Left lung (tissue), 10 donors: ENCODE data around the gene LIG4. TPM values are rescaled to one million over a fixed set of nuclear protein-coding genes. Genes with fewer than 3 reads are reported as not detected.

Experiments used
- ATAC-seq: fragments of 200-7000 bp; cut with Tn5 transposase; one replicate; pipeline ENCODE4 v1.9.1; 2020; ENCODE audit warnings: moderate library complexity
- DNase-seq, 4 donors: peaks; one replicate each; pipeline ENCODE4 v3.0.0-alpha.2; 2013 to 2020
- H3K27ac ChIP-seq, 2 donors: fragments of 200-600 bp; sonication (generic) in 1 of 2; one replicate each; pipeline versions ENCODE4 v1.5.0 to v1.8.0; 2020 to 2021
- H3K27me3 ChIP-seq, 2 donors: fragments of 200-600 bp; sonication (generic) in 1 of 2; one replicate each; pipeline versions ENCODE4 v1.5.0 to v1.8.0; 2020 to 2021
- H3K36me3 ChIP-seq, 2 donors: fragments of 200-600 bp; sonication (generic) in 1 of 2; one replicate each; pipeline versions ENCODE4 v1.5.0 to v1.8.0; 2020 to 2021
- H3K4me1 ChIP-seq, 2 donors: fragments of 200-600 bp; one replicate each; pipeline ENCODE4 v1.8.0; 2021
- H3K4me3 ChIP-seq, 2 donors: fragments of 200-600 bp; sonication (generic) in 1 of 2; one replicate each; pipeline versions ENCODE4 v1.5.0 to v1.8.0; 2020 to 2021; ENCODE audit warnings: mild to moderate bottlenecking in 1 of 2
- H3K9me3 ChIP-seq, 2 donors: fragments of 200-600 bp; sonication (generic) in 1 of 2; one replicate each; pipeline versions ENCODE4 v1.5.0 to v1.8.0; 2020 to 2021
- CTCF ChIP-seq, 2 donors: fragments of 200-600 bp; sonication (generic) in 1 of 2; IDR thresholded peaks; one replicate each; pipeline versions ENCODE4 v1.5.0 to v1.8.0; 2021; ENCODE audit warnings: antibody characterized with exemption in 2 of 2
- intact Hi-C, 2 donors: fragments of 100-400 bp; cut with DNase I; formaldehyde crosslinking; loops; one replicate each; pipeline versions ENCODE4 v1.11.2 to v1.14.2; 2022
- polyA plus RNA-seq, 6 donors: library from polyadenylated mRNA; unstranded; fragments of 120-200 nt; gene quantifications; one replicate each; pipeline ENCODE4 v1.2.1, GENCODE V29; 2013; ENCODE audit not compliant: insufficient read length in 6 of 6
- total RNA-seq, 2 donors: library from RNA; stranded (reverse); fragmentation: NEBNext Ultra II Directional; extraction: Animal tissue kit (Norgen Biotek cat#: 25700); gene quantifications; one replicate each; pipeline ENCODE4 v1.2.1, GENCODE V29; 2021
- donor health status: DM: no; HTN: yes; CAD: no.
- donor health status: DM: no; HTN: no; CAD: no.

Gene LIG4
- total and polyA plus RNA-seq, 8 donors = 10.7 to 14.1 (median 13.0) TPM

- DNase-seq = no peak
- H3K4me3 ChIP-seq = no peak overlapping the region
Observed at GRCh38 chr13:108166078-108166477, 49.3 kb downstream of the LIG4 start.

GRCh38 chr13:108158746-108159145, 56.6 kb downstream of the LIG4 start:
- Histone ChIP-seq H3K36me3 (no peaks in the 10 kb centered on the region), H3K4me3 (no peak overlapping the region), H3K27me3 (no peaks in the 10 kb centered on the region), H3K9me3 (no peaks in the 10 kb centered on the region), H3K27ac (no peak overlapping the region), H3K4me1 (no peaks in the 10 kb centered on the region)
- no peak for TF ChIP-seq CTCF (IDR thresholded peaks at IDR 0.05)
- DNase-seq (no peak), ATAC-seq (no peak)
- intact Hi-C loops = loop anchor here in 1 of 2 donors (10.0 kb wide), 1 partner anchor 954 kb away; no protein-coding TSS in a partner anchor

More at GRCh38 chr13:108166078-108166477, 49.3 kb downstream of the LIG4 start:
- no peak for ATAC-seq
- intact Hi-C loops = no loop called here
- no peak for TF ChIP-seq CTCF (IDR thresholded peaks at IDR 0.05)
- no peaks in the 10 kb centered on the region for H3K36me3 ChIP-seq
- H3K9me3 ChIP-seq = peaks cover 0 to 8% of the 10 kb centered on the region in 2 donors
- no peaks in the 10 kb centered on the region for H3K4me1 ChIP-seq
- no peaks in the 10 kb centered on the region for H3K27me3 ChIP-seq
- H3K27ac ChIP-seq = no peak overlapping the region

Other genes with a start within 250 kb of the LIG4 start
- 10 to 100 TPM in 1 of 2 donors, 1 to 10 TPM in 1; 9.7 to 12.1 TPM for gene ABHD13, start 2.9 kb upstream of the LIG4 start, total RNA-seq
- 10 to 100 TPM; 13.2 to 15.5 (median 13.7) TPM for gene ABHD13, start 2.9 kb upstream of the LIG4 start, polyA plus RNA-seq
- gene TNFSF13B, start 54.2 kb upstream of the LIG4 start, total RNA-seq = 10 to 100 TPM; 12.2 to 20.1 TPM
- 10 to 100 TPM in 1 of 6 donors, 1 to 10 TPM in 5; 4.1 to 10.0 (median 6.9) TPM for gene TNFSF13B, start 54.2 kb upstream of the LIG4 start, polyA plus RNA-seq